ENCODE data around the gene UGT2B10.

DNA sequence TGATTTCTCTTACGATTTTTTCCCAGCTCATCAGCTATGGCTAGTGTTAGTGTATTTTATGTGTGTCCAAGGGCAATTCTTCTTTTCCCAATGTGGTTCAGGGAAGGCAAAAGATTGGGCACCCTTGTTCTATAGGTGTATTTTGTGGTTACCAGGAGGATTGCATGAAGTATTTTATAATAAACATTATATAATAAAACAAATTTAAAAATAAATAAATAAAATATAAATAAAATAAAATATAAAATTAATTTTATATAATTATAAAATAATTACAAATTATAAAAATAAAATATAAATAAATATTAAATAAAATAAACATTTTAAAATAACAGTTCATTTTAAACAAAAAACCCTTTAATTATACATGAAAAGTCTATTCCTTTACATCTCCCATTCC, 35.6 kb upstream of the UGT2B10 start:
- TF ChIP-seq, protein P1, sequence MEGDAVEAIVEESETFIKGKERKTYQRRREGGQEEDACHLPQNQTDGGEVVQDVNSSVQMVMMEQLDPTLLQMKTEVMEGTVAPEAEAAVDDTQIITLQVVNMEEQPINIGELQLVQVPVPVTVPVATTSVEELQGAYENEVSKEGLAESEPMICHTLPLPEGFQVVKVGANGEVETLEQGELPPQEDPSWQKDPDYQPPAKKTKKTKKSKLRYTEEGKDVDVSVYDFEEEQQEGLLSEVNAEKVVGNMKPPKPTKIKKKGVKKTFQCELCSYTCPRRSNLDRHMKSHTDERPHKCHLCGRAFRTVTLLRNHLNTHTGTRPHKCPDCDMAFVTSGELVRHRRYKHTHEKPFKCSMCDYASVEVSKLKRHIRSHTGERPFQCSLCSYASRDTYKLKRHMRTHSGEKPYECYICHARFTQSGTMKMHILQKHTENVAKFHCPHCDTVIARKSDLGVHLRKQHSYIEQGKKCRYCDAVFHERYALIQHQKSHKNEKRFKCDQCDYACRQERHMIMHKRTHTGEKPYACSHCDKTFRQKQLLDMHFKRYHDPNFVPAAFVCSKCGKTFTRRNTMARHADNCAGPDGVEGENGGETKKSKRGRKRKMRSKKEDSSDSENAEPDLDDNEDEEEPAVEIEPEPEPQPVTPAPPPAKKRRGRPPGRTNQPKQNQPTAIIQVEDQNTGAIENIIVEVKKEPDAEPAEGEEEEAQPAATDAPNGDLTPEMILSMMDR (IDR thresholded peaks at IDR 0.05; ENCODE audit: extremely low read depth in 1 of 2, insufficient read depth in 1 of 2, low read depth in 1 of 2, low read length in 2 of 2): no peak
- no peak for TF ChIP-seq FOS (IDR thresholded peaks at IDR 0.05; ENCODE audit: borderline replicate concordance, insufficient read depth, low read length)
- no peak for TF ChIP-seq EZH2 (IDR thresholded peaks at IDR 0.05; ENCODE audit: borderline replicate concordance, low read depth, low read length, severe bottlenecking)
- TF ChIP-seq POLR2A (IDR thresholded peaks at IDR 0.05; ENCODE audit: low read depth, low read length): no peak
- no peak for TF ChIP-seq POLR2AphosphoS5 (IDR thresholded peaks at IDR 0.05; ENCODE audit: insufficient read depth, low read depth, low read length)
- no peak for TF ChIP-seq MYC (IDR thresholded peaks at IDR 0.05; ENCODE audit: low read depth, low read length)
- TF ChIP-seq MAX (IDR thresholded peaks at IDR 0.05; ENCODE audit: insufficient read depth, insufficient read length): no peak
